Inflammatory macrophage treated with lipopolysaccharide for 1 hour (primary cell): ENCODE results near the gene PDE4D.
"Not testable (repeated sequence)": the region's sequence is repeated elsewhere in the genome, so short reads cannot be mapped to it uniquely, and the experiment has no call there.

Source experiments
- DNase-seq, 2 donors: peaks; one replicate each; pipeline ENCODE4 v3.0.0-alpha.2; 2020 to 2022

PDE4D gene

DNA sequence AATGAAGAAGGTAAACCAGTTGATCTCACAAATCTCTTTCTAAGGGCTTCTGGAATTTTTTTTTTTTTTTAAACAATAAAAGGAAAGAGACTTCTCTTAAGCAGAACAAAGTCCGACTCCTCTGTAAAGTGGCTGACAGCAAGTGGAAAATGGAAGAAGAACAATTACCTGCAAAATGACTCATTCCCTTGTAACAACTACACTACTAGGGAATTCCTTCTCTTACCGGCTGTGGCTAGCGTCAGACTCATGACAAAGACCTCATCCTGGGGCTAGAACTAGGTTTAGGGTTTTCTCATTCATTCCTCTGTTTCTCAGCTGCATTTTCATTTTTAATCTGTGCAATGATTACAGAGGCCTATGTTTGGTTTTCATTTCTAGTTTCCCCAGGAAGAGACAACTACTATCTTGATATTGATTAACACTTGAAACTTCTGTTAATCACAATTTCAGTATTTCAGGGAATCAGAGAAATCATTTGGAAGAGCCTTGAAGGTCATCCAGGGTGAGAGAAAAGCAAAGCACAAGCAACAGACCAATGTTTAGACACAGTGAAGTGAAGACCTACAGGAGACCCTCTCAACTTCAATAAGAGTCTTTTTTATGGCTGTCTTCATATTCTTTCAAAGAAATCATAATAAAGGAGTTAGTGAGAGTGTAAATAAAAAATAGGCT is 872.8 kb downstream of the PDE4D start:
- no peak for DNase-seq

- DNase-seq, result no peak
Measured at GRCh38 chr5:59019078-59019477, 874.4 kb downstream of the PDE4D start.

- no peak for DNase-seq
Measured at GRCh38 chr5:59016925-59017324, 876.6 kb downstream of the PDE4D start.

- no peak for DNase-seq
Measured at GRCh38 chr5:59008816-59009473, 884.6 kb downstream of the PDE4D start.

DNA sequence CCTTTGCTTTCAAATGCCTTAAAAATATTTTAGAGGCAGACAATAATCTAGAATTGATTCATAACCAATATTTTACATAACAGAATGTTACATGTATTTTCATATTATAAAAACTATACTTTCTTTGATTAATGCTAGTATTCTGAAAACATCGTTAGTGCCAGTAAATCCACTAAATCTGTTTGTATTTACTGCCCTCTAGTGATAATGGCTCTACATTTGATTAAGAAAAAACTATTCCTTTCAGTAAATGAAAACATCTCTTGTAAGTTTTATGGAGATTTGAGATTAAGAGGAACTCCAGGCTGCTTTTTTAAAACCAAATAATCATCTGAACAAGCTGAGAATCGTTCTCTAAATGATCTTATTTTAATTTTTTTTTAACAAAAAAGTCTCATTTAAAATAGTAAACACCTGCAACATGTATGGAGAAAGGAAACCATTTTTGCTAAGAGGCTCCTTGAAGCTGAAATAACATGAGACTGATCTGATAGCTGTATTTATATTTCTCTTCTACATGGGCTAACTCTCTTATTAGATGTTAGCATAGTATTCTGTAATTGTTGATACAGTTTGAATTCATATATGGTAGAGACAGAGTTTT is 886.0 kb downstream of the PDE4D start:
- peak; percentile 31 to 65 for DNase-seq

GRCh38 chr5:59005934-59006701 is 887.4 kb downstream of the PDE4D start:
- no peak for DNase-seq

DNA sequence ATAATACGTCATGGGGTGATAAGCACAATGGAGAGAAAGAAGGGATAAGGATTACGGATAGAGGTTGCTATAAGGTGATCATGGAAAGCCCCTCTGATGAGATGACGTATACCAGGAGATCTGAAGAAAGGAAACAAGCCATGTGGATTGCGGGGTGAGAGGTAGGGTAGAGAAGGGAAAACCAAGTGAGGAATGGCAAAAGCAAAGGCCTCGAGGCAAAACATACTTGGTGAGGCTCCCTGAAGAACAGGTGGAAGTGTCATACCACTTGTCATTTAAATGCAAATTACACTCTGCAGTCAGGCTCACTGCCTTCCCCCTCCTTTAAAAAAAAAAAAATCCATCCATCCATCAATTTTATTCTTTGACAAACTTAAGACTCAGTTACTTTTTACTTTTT is 889.9 kb downstream of the PDE4D start:
- DNase-seq, result no peak

GRCh38 chr5:59003124-59003523 is 890.4 kb downstream of the PDE4D start:
- DNase-seq, result no peak

- DNase-seq, result no peak
Measured at GRCh38 chr5:59002162-59002825, 891.2 kb downstream of the PDE4D start.

DNA sequence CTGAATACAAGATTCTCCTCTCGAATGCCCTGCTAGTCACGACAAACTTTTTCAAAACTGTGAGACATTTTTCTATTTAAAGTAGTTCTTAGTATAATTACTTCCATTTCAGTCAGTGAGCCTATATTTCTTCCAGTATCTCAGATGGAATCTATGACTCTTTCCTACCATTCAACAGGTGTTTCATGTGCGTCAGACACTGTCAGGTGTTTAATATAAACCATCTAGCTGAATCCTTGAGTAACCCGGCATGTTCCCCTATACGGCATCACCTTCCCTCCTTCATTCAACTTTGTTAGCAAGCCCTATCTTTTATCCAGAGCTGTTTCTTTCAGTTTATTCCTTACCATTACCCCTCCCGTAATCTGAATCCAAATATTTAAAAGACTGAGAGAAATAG is 891.8 kb downstream of the PDE4D start:
- DNase-seq, result no peak

DNA sequence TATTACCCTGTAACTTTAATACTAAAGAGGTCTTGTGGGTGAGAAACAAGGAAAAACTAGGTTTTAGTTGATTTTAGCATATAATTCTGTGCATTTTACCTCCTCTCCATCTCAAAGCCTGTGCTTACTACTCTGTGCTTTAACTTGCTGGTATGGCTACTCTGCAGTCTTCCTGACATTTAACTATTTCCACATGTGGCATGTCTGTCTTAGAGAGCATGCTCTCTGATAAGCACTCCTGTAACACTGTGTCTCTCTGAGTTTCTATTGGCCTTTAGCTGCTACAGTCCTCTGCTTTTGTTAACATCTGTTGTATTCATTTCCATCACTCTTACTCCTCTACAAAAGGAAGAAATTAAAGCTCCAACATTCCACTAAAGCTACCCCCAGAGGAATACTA is 892.4 kb downstream of the PDE4D start:
- DNase-seq, result no peak

- DNase-seq, result no peak
Measured at GRCh38 chr5:59000211-59000610, 893.3 kb downstream of the PDE4D start.

DNA sequence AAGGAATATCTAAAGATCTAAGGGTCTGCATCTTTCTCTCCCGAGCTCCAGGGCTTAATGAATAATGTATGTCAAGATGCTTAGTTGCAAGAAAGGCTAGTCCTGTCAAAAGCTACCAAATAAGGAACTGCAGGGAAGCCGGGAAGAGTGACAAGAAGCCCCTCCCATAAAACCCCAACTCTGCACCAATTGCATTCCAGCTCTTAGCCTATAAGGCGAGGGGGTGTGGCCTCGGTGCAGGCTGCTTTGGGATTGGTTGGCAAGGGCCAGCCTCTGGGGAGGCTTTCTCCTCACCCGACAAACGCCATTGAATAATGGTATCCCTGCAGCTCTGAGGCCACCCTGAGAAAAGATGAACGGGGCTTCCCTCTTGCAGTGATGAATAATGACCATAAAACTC is 893.7 kb downstream of the PDE4D start:
- DNase-seq, result no peak

GRCh38 chr5:58998544-58998943 is 895.0 kb downstream of the PDE4D start:
- DNase-seq, result no peak

- DNase-seq, result not testable (repeated sequence)
Measured at GRCh38 chr5:58995779-58996178, 897.7 kb downstream of the PDE4D start.

DNA sequence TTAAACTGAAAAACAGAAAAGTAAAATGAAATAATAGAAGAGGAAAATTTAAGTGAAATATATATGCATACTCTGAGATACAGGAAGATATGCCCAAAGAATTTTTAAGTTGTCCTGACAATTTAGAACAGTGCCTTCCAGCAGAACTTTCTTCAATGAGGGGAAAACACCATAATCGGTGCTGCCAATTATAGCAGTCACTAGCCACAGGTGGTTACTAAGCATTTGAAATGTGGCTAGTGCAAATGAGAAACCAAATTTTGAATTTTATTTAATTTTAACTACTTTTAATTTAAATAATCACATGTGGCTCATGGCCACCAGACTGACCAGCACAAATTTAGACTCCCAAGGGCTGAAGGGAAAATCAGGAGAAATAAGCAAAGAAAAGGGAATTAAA is 900.1 kb downstream of the PDE4D start:
- no peak for DNase-seq

DNA sequence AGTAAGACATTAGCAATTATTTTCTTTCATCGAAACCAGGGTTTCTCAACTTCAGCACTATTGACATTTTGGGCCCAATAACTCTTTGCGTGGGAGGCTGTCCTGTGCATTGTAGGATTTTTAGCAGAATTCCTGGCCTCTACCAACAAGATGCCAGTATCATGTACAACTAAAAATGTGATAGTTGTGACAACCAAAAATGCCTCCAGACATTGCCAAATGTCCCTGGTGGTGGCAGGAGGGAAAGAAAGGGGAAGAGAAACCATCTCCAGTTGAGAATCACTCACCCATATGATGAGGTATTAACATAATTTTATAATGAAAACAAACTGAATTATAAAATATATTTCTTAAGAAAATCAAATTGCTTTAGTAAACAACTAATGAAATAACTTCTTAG is 904.6 kb downstream of the PDE4D start:
- DNase-seq, result peak in 1 of 2 donors; percentile 4

DNA sequence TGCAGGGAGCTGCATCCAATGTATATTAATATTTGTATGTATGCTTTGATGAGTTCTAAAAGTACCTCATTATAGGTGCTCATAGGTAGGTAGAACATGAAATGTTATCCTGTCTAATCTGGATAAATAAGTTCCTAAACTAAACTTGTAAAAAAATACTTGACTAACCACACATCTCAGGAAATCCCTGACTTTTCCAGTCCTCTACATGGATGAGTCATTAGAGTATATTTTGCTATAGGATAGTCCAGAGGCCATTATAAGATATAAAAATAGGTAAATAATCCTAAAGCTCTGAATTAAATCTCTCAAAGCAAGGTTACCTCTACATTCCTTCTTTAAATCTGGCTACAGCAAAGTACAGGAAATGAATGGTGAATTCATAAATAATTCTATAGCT is 906.3 kb downstream of the PDE4D start:
- DNase-seq, result no peak

DNA sequence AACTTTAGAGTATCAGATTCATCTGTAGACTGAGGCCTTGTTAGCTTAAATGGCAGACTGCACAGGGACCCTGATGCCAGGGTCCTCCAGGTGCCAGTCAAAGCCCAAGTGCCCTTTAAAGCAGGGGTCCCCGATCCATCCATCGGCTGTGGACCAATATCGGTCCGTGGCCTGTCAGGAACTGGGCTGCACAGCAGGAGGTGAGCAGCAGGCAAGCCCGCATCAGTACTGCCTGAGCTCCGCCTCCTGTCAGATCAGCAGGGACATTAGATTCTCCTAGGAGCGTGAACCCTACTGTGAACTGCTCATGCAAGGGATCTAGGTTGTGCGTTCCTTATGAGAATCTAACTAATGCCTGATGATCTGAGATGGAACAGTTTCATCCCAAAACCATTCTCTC is 907.2 kb downstream of the PDE4D start:
- no peak for DNase-seq

DNA sequence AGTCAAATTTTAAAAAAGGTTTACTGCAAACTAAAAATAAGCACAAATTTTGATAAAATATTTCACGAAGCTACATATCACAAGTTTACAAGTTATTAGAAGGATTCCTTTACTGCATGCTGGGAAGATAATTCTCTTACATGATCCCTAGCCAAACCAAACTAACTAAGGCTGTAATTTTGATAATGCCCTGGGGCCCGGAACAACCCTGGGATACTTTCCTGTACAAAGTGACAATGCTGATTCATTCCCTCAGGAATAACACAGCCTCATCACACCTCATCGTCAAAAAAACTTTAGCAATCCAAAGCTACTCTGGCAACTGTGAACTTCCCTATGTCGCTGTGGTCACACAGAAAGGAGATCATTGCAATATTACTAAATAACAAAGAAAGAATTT is 907.8 kb downstream of the PDE4D start:
- no peak for DNase-seq

DNA sequence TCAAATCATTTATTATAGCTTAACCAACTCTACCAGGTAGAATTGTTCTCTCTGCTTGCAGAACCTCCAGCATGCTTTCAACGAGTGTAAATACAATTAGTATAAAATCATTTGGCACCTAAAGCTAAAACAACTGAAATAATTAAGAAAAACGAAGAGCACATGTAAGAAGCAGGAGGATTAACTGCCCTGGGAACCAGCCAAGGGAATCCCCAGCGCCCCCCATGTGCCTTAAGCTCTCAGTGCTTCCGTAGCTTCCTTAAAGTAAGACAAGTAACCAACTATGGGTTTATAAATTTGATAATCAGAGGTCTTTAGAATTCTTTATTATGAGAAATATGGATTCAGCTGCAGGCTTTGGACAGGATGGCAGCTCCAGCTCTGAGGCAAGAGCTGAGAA is 908.2 kb downstream of the PDE4D start:
- no peak for DNase-seq

DNA sequence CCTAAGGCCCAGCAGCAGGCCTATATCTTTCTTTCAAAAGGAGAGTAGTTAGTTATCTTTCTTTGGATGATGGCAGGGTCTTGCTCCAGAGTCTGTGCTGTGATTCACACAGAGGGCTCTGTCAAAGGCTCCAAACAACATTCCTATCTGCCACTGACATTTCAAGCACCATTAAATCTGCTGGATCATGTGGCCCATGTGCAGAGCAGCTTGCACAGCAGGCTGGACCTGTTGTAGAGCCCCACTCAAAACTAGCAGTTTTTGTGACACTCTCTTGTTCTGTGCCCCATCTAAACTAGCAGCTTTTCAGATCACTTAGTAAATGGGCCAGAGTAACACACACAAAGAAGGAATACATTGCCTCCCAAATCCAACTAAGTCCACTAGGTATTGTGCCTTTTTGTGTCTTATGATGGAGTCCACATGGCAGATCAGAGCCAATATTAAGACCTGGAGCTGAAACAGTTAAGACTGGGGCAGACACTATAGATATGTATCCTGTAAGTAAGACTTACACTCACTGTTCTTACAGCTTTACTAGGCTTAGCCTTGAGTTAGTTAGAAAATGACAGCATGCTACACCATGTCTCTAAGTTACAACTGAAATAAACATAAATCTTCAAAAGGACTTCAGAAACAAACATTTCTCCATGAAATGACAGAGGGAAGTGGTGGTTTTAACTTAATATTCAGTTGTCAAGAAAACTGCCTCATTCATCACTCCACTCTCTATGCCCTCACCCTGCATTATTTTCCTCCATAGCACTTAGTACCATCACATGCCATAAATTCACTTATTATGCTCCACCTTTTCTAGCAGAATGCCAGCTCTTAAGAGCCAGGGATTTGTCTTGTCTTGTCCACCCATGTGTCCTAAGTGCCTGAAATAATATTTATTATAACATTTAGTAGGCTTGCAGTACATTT is 909.7 kb downstream of the PDE4D start:
- DNase-seq, result no peak
